HEK293T (cell line): ENCODE results near the gene NCEH1.

Experiments
- CTCF ChIA-PET: fragments of 350-600 bp; formaldehyde crosslinking; extraction: SDS; loops from one replicate; lab custom pipeline; 2021; ENCODE audit warnings: antibody characterized with exemption, inconsistent platforms; lab: Yijun Ruan, JAX
- POLR2A ChIA-PET: fragments of 350-600 bp; formaldehyde crosslinking; extraction: SDS; loops from one replicate; lab custom pipeline; 2020; ENCODE audit warnings: antibody characterized with exemption, inconsistent platforms; lab: Yijun Ruan, JAX
- DNase-seq: peaks from one replicate; pipeline ENCODE4 v3.0.0; 2012; ENCODE audit warnings: mixed read lengths; ENCODE audit errors: extremely low spot score
- ARNT ChIP-seq: fragments of 450-650 bp; IDR thresholded peaks from 2 replicates; pipeline ENCODE4 v1.6.1; 2017; ENCODE audit warnings: mild to moderate bottlenecking
- BHLHE40 ChIP-seq: fragments of 450-650 bp; IDR thresholded peaks from 2 replicates; pipeline ENCODE4 v1.6.1; 2016; ENCODE audit warnings: mild to moderate bottlenecking, moderate library complexity, borderline replicate concordance
- CTBP1 ChIP-seq: fragments of 450-650 bp; IDR thresholded peaks from 2 replicates; pipeline ENCODE4 v1.6.1; 2016; ENCODE audit warnings: borderline replicate concordance
- ELF4 ChIP-seq: fragments of 450-650 bp; IDR thresholded peaks from 2 replicates; pipeline ENCODE4 v1.6.1; 2017; ENCODE audit warnings: antibody characterized with exemption
- FOXA1 ChIP-seq: fragments of 450-650 bp; IDR thresholded peaks from 2 replicates; pipeline ENCODE4 v1.6.1; 2016; ENCODE audit warnings: mild to moderate bottlenecking
- FOXK2 ChIP-seq: fragments of 450-650 bp; IDR thresholded peaks from 2 replicates; pipeline ENCODE4 v1.6.1; 2016; ENCODE audit warnings: mild to moderate bottlenecking
- FOXM1 ChIP-seq: fragments of 450-650 bp; IDR thresholded peaks from 2 replicates; pipeline ENCODE4 v1.6.1; 2017; ENCODE audit warnings: mild to moderate bottlenecking, borderline replicate concordance
- HDGF ChIP-seq: fragments of 450-650 bp; IDR thresholded peaks from 2 replicates; pipeline ENCODE4 v1.6.1; 2017; ENCODE audit warnings: antibody characterized with exemption, borderline replicate concordance
- L3MBTL2 ChIP-seq: fragments of 450-650 bp; conservative IDR thresholded peaks from 2 replicates; pipeline ENCODE4 v1.6.1; 2016; ENCODE audit warnings: mild to moderate bottlenecking
- LEF1 ChIP-seq: fragments of 450-650 bp; IDR thresholded peaks from 2 replicates; pipeline ENCODE4 v1.6.1; 2017; ENCODE audit warnings: mild to moderate bottlenecking, borderline replicate concordance
- NFRKB ChIP-seq: fragments of 450-650 bp; IDR thresholded peaks from 2 replicates; pipeline ENCODE4 v1.6.1; 2016; ENCODE audit warnings: mild to moderate bottlenecking, moderate library complexity
- SP1 ChIP-seq: fragments of 450-650 bp; IDR thresholded peaks from 2 replicates; pipeline ENCODE4 v1.6.1; 2017
- SUZ12 ChIP-seq: fragments of 450-650 bp; IDR thresholded peaks from 2 replicates; pipeline ENCODE4 v1.6.1; 2016; ENCODE audit warnings: mild to moderate bottlenecking
- TARDBP ChIP-seq: fragments of 450-650 bp; IDR thresholded peaks from 2 replicates; pipeline ENCODE4 v1.6.1; 2016
- ZNF384 ChIP-seq: fragments of 450-650 bp; IDR thresholded peaks from 2 replicates; pipeline ENCODE4 v1.6.1; 2016
- TF ChIP-seq, protein P1 (sequence below): fragments of 450-650 bp; IDR thresholded peaks from 2 replicates; pipeline ENCODE4 v1.6.1; 2016

Gene NCEH1

DNA sequence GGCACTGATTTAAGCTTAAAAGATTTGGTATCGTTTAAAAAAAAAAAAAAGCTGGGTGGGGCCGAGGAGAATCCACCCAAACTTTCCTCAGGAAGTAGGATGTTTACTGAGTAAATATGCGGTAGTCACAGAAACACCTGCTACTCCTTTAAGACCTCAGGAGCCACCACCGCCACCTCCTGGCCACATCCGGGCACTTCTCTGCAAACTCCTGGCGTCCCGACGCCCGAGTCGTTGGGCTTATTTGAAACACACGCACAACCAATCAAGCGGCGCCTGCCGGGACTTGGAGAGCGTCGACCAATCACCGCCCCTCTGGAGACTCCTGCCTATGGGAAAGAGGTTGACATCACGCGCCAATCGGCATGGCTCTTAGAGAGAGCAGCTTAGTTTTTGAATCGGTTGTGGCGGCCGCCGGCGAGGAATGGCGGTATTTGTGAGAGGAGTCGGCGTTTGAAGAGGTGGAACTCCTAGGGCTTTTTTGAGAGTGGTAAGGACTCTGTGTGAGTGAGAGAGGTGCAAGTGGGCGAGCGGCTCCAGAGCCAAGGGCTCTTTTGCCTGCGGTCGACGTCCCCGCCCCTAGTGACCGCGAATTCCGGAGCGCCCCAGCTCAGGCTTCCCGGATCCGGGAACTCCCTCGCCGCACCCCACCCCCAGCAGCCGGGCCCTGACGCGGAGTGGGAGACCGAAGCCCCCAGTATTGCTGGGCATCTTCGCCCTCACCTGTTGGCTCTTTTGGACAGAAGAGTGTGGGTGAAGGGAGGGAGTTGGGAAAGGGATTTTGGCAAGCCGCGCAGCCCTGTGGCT lies 39.7 kb upstream of the NCEH1 start, which contains the start of gene ECT2:
Gene ECT2 (plus strand): TSS at position 359 of the 807 bp plus-strand sequence. CDS start 3,805 bp downstream, outside the sequence.
- POLR2A ChIA-PET = interaction anchor here (0.6 to 1.4 kb wide), 9 partner anchors 9 to 1738 kb away, joined by 3 to 9 read pairs (median 3); partner anchors contain the start of gene NCEH1
- DNase-seq = peak; percentile 97
- CTCF ChIA-PET = interaction anchor here (0.6 to 1.7 kb wide), 4 partner anchors 24 to 901 kb away, joined by 3 to 14 read pairs (median 4); no protein-coding TSS in a partner anchor
- TF ChIP-seq NFRKB = no peak
- TF ChIP-seq ARNT = no peak
- TF ChIP-seq ZNF384 = peak; percentile 79
- peak; percentile 61 for TF ChIP-seq L3MBTL2
- TF ChIP-seq SP1 = no peak
- TF ChIP-seq FOXK2 = no peak
- TF ChIP-seq ELF4 = peak; percentile 30
- TF ChIP-seq LEF1 = no peak
- TF ChIP-seq TARDBP = no peak
- TF ChIP-seq, protein P1, sequence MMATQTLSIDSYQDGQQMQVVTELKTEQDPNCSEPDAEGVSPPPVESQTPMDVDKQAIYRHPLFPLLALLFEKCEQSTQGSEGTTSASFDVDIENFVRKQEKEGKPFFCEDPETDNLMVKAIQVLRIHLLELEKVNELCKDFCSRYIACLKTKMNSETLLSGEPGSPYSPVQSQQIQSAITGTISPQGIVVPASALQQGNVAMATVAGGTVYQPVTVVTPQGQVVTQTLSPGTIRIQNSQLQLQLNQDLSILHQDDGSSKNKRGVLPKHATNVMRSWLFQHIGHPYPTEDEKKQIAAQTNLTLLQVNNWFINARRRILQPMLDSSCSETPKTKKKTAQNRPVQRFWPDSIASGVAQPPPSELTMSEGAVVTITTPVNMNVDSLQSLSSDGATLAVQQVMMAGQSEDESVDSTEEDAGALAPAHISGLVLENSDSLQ = no peak
- no peak for TF ChIP-seq HDGF
- TF ChIP-seq FOXM1 = peak; percentile 99

DNA sequence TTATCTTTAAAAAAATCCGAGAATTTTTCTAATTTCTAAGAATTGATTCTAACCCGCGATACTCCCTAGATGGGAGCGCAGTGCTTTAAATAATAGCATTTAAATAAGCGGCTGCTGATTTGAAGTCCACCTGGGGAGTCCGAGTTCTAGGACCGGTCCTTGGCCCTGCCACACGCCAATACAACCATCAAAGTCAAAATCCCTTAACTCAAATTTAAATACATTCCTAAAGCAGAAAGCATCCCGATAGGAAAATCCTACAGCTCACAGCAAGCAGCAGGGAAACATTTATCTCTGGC lies 39.2 kb upstream of the NCEH1 start:
- CTCF ChIA-PET = interaction anchor here (0.7 to 1.7 kb wide), 3 partner anchors 23 to 901 kb away, joined by 3 to 14 read pairs (median 3); no protein-coding TSS in a partner anchor
- TF ChIP-seq FOXM1 (no peak), FOXK2 (no peak), LEF1 (no peak), CTBP1 (no peak), NFRKB (no peak), ZNF384 (no peak)
- POLR2A ChIA-PET = interaction anchor here (0.6 to 1.4 kb wide), 9 partner anchors 8 to 1737 kb away, joined by 3 to 9 read pairs (median 3); partner anchors contain the start of gene NCEH1
- DNase-seq = peak; percentile 6

DNA sequence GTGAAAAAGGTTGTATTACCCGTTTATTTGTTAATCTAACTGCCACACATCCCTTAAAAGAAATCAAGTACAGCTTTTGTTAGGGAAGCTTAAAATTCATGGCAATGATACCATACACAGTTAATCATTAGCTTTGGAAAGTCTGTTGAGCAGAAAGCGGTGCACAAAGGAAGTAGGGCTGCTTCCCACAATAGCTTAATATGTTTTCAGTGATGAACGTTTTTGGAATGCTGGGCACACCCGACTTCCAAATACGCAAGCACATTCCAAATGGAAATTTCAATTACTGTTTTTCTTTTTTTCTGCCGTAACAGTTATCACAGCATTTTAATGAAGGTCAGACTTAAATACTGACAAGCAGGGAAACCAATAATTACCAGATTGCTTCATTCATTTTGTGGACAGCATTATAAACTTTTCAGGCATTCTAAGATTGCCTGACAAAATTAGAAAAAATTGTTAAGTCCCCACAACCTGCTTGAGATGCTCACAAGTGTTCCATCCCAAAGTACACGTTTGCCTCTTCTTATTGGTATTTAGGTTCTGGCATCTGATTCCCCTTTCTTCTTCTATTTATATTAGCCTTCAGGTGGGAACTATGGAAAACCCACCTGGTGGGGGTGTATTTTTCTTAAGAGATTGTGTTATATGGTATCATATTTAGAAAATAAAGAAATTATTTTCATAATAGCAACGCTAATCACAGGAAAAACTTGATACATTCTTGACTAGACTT lies 38.5 kb upstream of the NCEH1 start:
- TF ChIP-seq CTBP1 (no peak), LEF1 (no peak), BHLHE40 (no peak), ARNT (no peak), L3MBTL2 (no peak), FOXK2 (no peak), TARDBP (no peak), ZNF384 (no peak), FOXA1 (no peak), NFRKB (no peak), ELF4 (no peak), FOXM1 (no peak), SP1 (no peak), SUZ12 (no peak)
- TF ChIP-seq, protein P1 = no peak
- DNase-seq = no peak
- ChIA-PET CTCF (interaction anchor here (0.7 to 1.7 kb wide), 4 partner anchors 23 to 900 kb away, joined by 3 to 14 read pairs (median 3); no protein-coding TSS in a partner anchor), POLR2A (interaction anchor here (0.6 to 1.4 kb wide), 2 partner anchors 40 to 343 kb away, joined by 3 to 6 read pairs; no protein-coding TSS in a partner anchor)

DNA sequence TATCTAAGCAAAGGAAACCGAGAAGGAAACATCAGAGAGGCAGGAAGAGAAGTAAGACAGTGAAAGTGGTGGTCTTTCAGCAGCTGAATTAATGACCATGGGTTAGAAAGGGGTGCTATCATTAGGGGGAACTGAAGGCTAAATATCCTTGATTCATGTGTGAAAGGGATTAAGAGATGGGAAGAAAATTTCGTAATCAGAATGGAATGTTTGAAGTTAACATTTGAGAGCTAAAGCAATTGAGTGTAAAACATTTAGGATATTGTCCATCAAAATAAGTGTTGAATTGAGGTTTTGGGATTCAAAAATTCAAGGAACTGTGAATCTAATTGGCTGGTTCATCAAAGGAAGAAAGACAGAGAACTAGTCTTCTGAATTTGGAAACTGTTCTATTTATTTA lies 35.6 kb upstream of the NCEH1 start:
- POLR2A ChIA-PET = no interaction called here
- CTCF ChIA-PET = no interaction called here
- no peak for TF ChIP-seq SUZ12
- no peak for TF ChIP-seq ARNT
- no peak for TF ChIP-seq FOXA1
- no peak for TF ChIP-seq FOXK2
- no peak for TF ChIP-seq NFRKB
- TF ChIP-seq ELF4 = no peak
- no peak for TF ChIP-seq SP1
- TF ChIP-seq, protein P1 = no peak
- no peak for TF ChIP-seq TARDBP
- TF ChIP-seq ZNF384 = no peak
- TF ChIP-seq FOXM1 = no peak
- TF ChIP-seq LEF1 = no peak
- no peak for TF ChIP-seq HDGF
- no peak for TF ChIP-seq BHLHE40
- no peak for DNase-seq

DNA sequence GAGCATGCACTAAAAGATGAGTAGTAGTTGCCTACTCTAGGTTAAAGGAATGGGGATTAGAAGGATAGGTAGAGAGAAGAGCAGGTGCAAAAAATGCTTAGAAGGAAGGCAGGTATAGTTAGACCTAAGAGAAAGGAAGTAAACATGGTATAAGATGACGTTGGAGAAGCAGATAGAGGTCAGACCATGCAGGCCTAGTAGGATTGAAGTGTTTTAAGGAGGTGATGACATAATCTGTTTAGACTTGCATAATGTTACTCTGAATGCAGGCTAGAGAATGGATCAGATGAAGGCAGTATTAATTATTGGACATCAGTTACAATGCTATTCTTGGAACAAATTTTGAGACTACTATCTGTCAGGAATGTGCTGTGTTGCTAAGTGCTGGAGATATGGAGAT lies 28.6 kb upstream of the NCEH1 start:
- ChIA-PET CTCF (no interaction called here), POLR2A (interaction anchor here (0.7 kb wide), 1 partner anchor 11 kb away, joined by 3 read pairs; the partner anchor contains the start of gene ECT2)
- DNase-seq = no peak
- TF ChIP-seq HDGF (no peak), CTBP1 (no peak), FOXA1 (no peak), ZNF384 (no peak), FOXK2 (no peak), SP1 (no peak), NFRKB (no peak), BHLHE40 (no peak), SUZ12 (no peak), ELF4 (no peak), FOXM1 (no peak), ARNT (no peak), LEF1 (no peak), TARDBP (no peak), L3MBTL2 (no peak)
- TF ChIP-seq, protein P1 = no peak
